SH-SY5Y (cell line): Measurements from ENCODE around the gene MRPL24.

Source experiments
- GATA2 ChIP-seq: IDR thresholded peaks from 2 replicates; pipeline ENCODE4 v1.6.1; 2011; ENCODE audit warnings: mild to moderate bottlenecking, low read depth, low read length
- GATA3 ChIP-seq: IDR thresholded peaks from 2 replicates; pipeline ENCODE4 v1.6.1; 2011; ENCODE audit warnings: low read depth, mild to moderate bottlenecking, low read length, moderate library complexity

- no peak for TF ChIP-seq GATA2
- no peak for TF ChIP-seq GATA3
Measured at GRCh38 chr1:156767879-156768604, 27.2 kb upstream of the MRPL24 start.
